T-helper 1 cell (primary cell): Measurements from ENCODE around the gene ADAM12.

Experiments
- DNase-seq, 5 donors: peaks; one replicate each; pipeline ENCODE4 v3.0.0-alpha.2; 2012 to 2020
- total RNA-seq, 4 donors: gene quantifications; one replicate each; lab custom pipeline; 2026; lab: John Stamatoyannopoulos, UW

ADAM12 gene, protein sequence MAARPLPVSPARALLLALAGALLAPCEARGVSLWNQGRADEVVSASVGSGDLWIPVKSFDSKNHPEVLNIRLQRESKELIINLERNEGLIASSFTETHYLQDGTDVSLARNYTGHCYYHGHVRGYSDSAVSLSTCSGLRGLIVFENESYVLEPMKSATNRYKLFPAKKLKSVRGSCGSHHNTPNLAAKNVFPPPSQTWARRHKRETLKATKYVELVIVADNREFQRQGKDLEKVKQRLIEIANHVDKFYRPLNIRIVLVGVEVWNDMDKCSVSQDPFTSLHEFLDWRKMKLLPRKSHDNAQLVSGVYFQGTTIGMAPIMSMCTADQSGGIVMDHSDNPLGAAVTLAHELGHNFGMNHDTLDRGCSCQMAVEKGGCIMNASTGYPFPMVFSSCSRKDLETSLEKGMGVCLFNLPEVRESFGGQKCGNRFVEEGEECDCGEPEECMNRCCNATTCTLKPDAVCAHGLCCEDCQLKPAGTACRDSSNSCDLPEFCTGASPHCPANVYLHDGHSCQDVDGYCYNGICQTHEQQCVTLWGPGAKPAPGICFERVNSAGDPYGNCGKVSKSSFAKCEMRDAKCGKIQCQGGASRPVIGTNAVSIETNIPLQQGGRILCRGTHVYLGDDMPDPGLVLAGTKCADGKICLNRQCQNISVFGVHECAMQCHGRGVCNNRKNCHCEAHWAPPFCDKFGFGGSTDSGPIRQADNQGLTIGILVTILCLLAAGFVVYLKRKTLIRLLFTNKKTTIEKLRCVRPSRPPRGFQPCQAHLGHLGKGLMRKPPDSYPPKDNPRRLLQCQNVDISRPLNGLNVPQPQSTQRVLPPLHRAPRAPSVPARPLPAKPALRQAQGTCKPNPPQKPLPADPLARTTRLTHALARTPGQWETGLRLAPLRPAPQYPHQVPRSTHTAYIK
- total RNA-seq = 0.36 to 2.1 (median 1.4) reads per million in 4 donors

DNA sequence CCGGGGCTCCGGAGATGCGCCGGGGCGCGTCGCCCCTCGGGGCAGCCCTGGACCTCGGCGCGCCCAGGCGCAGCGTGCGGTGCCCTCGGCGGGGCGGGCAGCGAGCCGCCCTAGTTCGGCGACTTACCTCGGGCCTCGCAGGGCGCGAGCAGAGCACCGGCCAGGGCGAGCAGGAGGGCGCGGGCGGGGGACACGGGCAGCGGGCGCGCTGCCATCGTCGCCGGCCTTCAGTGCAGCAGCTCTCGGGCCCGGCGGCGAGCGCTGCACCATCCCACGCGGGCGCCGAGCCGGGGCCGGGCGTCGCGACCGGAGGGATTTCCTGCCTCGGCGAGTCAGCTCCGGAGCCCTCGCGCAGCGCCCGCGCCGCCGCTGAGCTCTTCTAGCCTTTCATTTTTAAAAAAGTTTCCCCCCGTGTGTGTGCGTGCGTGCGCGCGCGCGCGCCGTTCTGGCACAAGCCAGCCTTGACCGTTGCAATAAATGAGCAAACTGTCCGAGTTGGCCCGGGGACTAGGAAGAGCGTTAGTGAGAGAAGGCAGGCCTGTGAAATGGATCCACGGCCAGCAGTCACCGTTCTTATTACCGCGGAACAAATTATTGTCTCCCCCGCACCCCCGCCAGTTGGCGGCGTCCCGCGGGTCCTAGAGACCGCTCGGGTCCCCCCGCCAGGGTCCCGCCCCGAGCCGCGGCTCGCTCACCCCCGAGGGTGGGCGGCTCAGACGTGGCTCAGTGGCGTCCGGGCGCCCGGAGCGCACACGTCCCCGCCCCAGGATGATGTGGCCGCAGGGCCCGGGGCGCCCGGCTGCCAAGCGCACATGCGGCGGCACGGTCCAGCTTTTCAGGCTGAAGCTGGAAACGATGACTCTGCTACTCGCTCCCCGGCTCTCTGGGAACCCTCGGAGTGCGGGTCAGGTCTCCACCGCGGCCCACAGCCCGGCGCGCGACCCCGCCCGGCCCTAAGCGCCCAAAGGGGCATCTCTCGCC, at the start of gene ADAM12:
Gene ADAM12 (minus strand): TSS at position 547 of the 981 bp plus-strand sequence. CDS start 332 bp downstream, at position 215.
- DNase-seq = no peak

DNA sequence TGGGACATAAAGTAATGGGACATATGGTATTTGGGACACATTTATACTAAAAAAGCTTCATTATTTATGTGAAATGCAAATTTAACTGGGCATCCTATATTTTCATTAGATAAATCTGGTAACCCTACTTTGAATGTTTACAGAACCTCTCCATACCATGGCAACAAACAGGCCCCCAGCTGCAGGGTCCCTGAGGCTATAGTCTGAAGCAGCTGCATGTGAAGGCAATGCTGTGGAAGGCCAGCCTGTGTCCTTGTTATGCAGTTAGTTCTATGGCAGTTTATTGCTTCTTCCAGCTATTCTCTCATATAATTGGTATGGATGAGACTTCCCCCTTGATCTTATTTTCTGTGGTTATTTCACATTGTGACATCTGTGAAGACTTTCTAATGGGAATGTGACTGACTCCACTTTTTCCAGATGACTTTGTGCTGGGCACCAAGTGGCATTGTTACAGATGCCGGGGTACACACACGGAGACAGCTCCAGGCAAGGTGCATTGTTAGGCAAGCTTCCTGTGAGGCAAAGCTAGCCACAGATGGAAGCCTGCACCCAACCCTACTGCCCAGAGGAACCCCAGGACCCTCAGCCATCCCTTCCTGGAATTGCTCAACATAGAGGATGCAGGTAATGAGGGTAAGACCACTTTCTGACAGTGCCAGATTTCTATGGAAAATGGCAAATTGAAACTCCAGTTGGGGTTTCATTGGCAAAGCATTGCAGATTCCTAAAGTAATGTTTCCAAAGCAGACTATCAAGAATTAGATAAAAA, 49.5 kb upstream of the ADAM12 start:
- DNase-seq = no peak

DNA sequence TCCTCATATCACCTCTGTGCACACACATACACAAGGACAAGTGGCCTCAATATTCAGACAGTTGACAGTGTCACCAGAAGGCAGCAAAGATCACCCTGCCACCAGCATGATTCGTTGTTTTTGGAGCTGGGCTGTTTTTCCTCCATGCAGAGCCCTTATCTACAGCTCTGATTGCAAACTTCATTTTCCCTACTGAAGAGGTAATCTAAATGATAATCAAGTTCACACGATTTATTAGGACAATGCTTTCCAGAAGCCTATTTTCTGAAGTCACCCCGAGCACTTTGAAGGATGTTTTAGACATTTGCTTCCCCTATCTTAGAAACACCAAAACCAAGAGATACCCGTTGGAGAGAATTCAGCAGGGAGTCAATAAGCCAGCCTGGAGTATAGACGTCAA, 46.0 kb upstream of the ADAM12 start:
- DNase-seq = no peak

- no peak for DNase-seq
Measured at GRCh38 chr10:126433351-126433750, 45.1 kb upstream of the ADAM12 start.

DNA sequence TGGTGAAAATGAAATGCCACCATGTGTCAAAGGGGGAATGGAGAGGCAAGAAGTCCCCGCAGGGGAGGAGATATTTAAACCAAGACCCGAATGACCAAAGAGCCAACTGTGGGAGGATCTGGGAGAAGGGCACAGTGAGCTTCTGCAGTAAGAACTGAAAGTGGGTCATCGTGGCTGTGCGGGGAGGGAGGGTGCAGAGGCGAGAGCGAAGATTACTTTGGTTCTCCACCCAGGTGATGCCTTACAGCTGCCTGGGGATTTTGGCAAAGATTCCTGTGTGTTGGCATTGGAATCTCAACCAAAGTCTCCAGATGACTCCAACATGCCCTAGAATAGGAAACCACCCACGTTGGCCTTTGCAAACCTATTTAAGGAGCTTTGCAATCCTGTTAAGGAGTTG, 44.2 kb upstream of the ADAM12 start:
- no peak for DNase-seq

DNA sequence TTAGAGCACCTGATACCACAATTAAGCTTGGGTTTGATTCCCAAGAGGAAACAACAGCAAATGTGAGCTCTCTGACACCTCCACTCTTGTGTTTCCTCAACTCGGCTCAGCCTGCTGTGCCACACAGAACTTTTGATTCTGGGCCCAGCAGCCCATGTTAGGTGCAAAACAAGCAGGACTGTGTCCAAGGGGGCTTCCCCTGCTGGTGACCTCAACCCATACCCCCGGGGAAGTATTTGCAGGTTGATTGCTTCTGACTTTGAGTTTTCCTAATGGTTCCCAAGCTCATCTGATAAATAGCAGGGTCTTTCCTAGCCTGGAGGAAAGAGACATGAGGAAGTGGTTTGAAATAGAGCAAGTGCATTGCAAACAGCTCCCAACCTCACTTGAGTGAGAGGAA, 43.5 kb upstream of the ADAM12 start:
- no peak for DNase-seq

- DNase-seq = no peak
Measured at GRCh38 chr10:126430512-126430911, 42.2 kb upstream of the ADAM12 start.

DNA sequence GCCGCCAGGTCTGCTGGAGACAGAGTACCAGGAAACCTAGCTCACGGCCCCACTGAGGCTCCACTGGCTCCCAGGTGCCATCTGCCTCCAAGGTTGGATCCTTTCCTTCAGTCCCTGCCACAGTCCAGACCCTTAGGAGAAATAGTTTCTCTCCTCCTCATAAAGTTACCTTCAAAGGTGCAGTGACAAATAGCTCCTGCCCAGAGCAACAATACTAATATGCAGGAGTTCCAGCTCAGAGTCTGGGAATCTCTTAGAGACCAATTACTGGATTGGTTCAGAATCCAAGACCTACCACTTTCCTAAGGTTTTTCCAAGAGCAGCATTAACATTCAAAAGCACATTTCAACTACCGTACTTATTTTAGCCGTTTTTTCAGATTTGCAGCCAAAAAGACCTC, 41.0 kb upstream of the ADAM12 start:
- DNase-seq = no peak

- no peak for DNase-seq
Measured at GRCh38 chr10:126425489-126426065, 37.3 kb upstream of the ADAM12 start.

DNA sequence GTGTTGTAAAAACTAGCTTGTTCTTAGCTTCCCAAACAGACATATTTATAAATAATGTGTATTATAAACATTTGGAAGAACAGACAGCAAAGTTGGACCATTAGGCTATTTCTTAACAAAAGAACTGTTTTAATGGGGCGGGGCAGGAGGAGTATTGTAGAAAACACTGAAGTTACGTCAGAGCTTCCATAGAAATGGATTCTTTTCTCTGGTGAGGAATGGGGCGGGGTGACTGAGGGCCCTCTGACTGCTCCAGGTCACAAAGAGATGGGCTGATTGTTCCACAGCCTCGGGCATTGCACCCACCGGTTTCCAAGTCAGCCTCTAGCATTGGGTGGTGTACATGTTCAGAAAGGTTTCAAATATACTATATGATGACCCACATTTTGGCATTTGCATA, 36.8 kb upstream of the ADAM12 start:
- DNase-seq = no peak

GRCh38 chr10:126423732-126424491, 35.6 kb upstream of the ADAM12 start:
- no peak for DNase-seq

DNA sequence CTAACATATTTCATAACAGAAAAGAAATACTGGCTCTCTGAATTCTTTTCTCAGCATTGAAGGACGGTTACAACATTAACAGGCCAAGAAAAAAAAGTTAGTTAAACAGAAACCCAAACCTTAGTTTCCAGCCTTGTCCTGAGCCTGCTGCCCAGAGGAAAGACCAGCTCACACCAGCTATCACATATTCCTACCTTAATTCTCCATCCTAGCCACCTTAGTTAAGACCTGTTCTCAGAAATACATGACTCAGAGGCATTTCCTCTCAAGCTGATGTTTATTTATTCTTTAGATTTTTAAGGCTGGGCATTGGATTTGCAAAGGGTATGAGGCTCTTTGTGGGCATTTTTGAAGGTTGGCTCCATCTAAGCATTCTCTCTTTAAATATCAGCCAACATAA, 34.3 kb upstream of the ADAM12 start:
- no peak for DNase-seq

GRCh38 chr10:126421756-126422256, 33.5 kb upstream of the ADAM12 start:
- DNase-seq = no peak

GRCh38 chr10:126420567-126421300, 32.5 kb upstream of the ADAM12 start:
- DNase-seq = no peak

GRCh38 chr10:126417220-126417825, 29.0 kb upstream of the ADAM12 start:
- no peak for DNase-seq

GRCh38 chr10:126409821-126410220, 21.5 kb upstream of the ADAM12 start:
- no peak for DNase-seq

- no peak for DNase-seq
Measured at GRCh38 chr10:126408953-126409641, 20.8 kb upstream of the ADAM12 start.

DNA sequence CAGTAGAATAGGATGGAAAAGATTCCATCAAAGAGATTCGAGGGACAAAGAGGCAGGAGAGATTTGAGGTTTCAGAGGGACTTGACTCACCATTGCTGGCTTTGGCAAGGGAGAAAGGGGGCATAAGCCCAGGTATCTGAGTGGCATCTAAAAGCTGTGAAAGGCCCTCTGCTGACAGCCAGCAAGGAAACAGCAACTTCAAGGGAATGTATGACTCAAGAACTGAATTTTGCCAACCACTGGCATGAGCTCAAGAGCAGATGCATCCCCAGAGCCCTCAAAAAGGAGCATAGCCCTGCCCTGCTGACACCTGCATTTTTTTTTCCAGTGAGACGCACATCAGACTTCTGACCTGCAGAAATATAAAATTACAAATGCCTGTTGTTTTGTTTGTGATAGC, 19.6 kb upstream of the ADAM12 start:
- no peak for DNase-seq
